Sigmoid colon (tissue), 7 donors: Measurements from ENCODE around the gene CASZ1. TPM values are rescaled to one million over a fixed set of nuclear protein-coding genes. Genes with fewer than 3 reads are reported as not detected.

ENCODE experiments used
- DNase-seq: peaks from one replicate; pipeline ENCODE4 v3.0.0-alpha.2; 2019
- H3K27ac ChIP-seq, 4 donors: fragments of 200-600 bp; sonication (generic); one replicate each; pipeline ENCODE4 v1.5.1; 2016 to 2019; ENCODE audit warnings: mild to moderate bottlenecking in 1 of 4
- H3K27me3 ChIP-seq, 3 donors: fragments of 200-600 bp; sonication (generic); one replicate each; pipeline ENCODE4 v1.5.1; 2019; ENCODE audit warnings: mild to moderate bottlenecking in 1 of 3
- H3K36me3 ChIP-seq, 4 donors: fragments of 200-600 bp; sonication (generic); one replicate each; pipeline ENCODE4 v1.5.1; 2016 to 2019
- H3K4me1 ChIP-seq, 4 donors: fragments of 200-600 bp; sonication (generic); one replicate each; pipeline ENCODE4 v1.5.1; 2017 to 2019
- H3K4me3 ChIP-seq, 4 donors: fragments of 200-600 bp; sonication (generic); one replicate each; pipeline ENCODE4 v1.5.1; 2017 to 2019; ENCODE audit warnings: mild to moderate bottlenecking in 2 of 4, moderate library complexity in 1 of 4
- H3K9me3 ChIP-seq, 4 donors: fragments of 200-600 bp in 3 of 4; sonication (generic) in 3 of 4; one replicate each; pipeline versions ENCODE4 v1.5.1 to v1.6.1; 2013 to 2019
- EP300 ChIP-seq, 4 donors: sonication (generic); formaldehyde crosslinking; IDR thresholded peaks; one replicate each; pipeline ENCODE4 v1.6.1; 2017; ENCODE audit warnings: antibody characterized with exemption in 4 of 4
- POLR2A ChIP-seq, 2 donors: fragments of 450-650 bp; IDR thresholded peaks; one replicate each; pipeline ENCODE4 v1.6.1; 2016; ENCODE audit warnings: antibody characterized with exemption in 2 of 2, mild to moderate bottlenecking in 2 of 2, moderate library complexity in 2 of 2
- POLR2AphosphoS5 ChIP-seq, 4 donors: sonication (generic); formaldehyde crosslinking; IDR thresholded peaks; one replicate each; pipeline ENCODE4 v1.6.1; 2017; ENCODE audit warnings: antibody characterized with exemption in 4 of 4
- WGBS, 2 donors: extraction: QIAGEN DNeasy Blood & Tissue Kit; methylation state at CpG; one replicate each; pipeline ENCODE4 v1.1.7; 2013; 5-methylcytosine and 5-hydroxymethylcytosine counted together
- intact Hi-C: fragments of 100-400 bp; cut with DNase I; formaldehyde crosslinking; loops from one replicate; pipeline ENCODE4 v1.15.1; 2023
- polyA plus RNA-seq, 3 donors: library from polyadenylated mRNA; stranded (reverse); fragments of 200-250 nt; gene quantifications; one replicate each; pipeline ENCODE4 v1.2.3, GENCODE V29; 2013
- total RNA-seq, 4 donors: library from RNA; depleted of rRNA; stranded (reverse); fragments of >200 nt; gene quantifications; one replicate each; pipeline ENCODE4 v1.1.0, GENCODE V29; 2016
- TF ChIP-seq, protein P1 (sequence below), 4 experiments: fragments of 450-650 bp in 3 of 4; fragments of 200-600 bp in 1 of 4; IDR thresholded peaks; one replicate each; pipeline ENCODE4 v1.5.1; 2016 to 2019; ENCODE audit warnings: antibody characterized with exemption in 4 of 4, mild to moderate bottlenecking in 3 of 4, moderate library complexity in 2 of 4
- donor health status: healthy with polysubstance abuse.
- donor health status: Bipolar disorder and iron deficiency.
- donor health status: healthy.

Gene CASZ1
- total and polyA plus RNA-seq, 7 donors, result 4.2 to 47.9 (median 23.6) TPM

DNA sequence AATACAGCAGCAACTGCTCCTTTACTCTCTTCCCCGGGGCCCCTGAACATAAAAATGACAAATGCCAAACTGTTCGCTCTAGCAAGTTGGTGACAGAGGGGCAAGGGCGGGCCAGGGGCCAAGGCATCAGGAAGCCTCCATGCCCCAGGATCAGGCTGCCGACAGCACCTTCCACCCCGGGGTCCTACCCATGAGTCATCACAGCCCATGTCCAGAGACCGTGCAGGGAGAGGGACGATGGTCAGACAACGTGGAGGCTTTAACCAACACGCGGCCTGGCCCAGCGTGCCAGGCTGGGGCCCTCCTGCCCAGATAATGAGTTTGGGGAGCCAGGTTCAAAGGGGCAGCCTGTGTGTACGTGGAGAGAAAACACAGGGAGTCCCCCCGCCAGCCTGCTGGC, 90.5 kb downstream of the CASZ1 start:
- Histone ChIP-seq H3K4me3 (no peak overlapping the region), H3K9me3 (no peaks in the 10 kb centered on the region), H3K36me3 (no peaks in the 10 kb centered on the region), H3K4me1 (peaks cover 0 to 37% (median 23%) of the 10 kb centered on the region in 4 donors), H3K27me3 (no peaks in the 10 kb centered on the region), H3K27ac (no peak overlapping the region)
- no peak for DNase-seq
- WGBS, 2 donors, result 91 to 95% methylated on average over 13 of the region's 13 CpGs
- intact Hi-C loops, result no loop called here
- no peak for TF ChIP-seq POLR2AphosphoS5 (IDR thresholded peaks at IDR 0.05)
- TF ChIP-seq EP300 (IDR thresholded peaks at IDR 0.05), result no peak
- TF ChIP-seq, protein P1, sequence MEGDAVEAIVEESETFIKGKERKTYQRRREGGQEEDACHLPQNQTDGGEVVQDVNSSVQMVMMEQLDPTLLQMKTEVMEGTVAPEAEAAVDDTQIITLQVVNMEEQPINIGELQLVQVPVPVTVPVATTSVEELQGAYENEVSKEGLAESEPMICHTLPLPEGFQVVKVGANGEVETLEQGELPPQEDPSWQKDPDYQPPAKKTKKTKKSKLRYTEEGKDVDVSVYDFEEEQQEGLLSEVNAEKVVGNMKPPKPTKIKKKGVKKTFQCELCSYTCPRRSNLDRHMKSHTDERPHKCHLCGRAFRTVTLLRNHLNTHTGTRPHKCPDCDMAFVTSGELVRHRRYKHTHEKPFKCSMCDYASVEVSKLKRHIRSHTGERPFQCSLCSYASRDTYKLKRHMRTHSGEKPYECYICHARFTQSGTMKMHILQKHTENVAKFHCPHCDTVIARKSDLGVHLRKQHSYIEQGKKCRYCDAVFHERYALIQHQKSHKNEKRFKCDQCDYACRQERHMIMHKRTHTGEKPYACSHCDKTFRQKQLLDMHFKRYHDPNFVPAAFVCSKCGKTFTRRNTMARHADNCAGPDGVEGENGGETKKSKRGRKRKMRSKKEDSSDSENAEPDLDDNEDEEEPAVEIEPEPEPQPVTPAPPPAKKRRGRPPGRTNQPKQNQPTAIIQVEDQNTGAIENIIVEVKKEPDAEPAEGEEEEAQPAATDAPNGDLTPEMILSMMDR (IDR thresholded peaks at IDR 0.05), result no peak
- TF ChIP-seq POLR2A (IDR thresholded peaks at IDR 0.05), result no peak

DNA sequence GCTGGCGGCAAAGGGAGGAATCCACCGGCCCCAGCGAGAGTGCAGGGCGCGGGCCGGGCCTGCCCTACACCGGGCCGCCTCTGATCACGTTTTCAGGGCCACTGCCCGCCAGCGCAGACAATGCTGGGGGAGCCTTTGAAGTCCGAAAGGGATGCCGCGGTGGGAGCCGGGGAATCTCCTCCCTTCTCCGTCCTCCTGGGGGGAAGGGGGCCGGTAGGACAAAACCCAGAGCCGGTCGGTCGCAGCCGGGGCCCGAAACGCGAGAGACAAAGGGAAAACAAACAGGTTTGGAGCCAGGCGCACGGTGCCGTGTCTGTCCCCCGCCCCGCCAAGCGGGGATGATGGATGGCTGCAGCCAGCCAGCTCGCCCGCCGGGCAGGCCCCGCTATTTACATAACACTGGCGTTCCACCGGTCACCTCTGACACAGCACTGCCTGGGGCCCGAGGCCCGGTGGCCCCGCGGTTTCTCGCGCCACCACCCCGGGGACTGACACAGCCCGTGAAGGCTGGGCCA, 92.0 kb downstream of the CASZ1 start:
- peak in 1 of 4 donors; percentile 40 for TF ChIP-seq POLR2AphosphoS5 (IDR thresholded peaks at IDR 0.05)
- TF ChIP-seq, protein P1 (IDR thresholded peaks at IDR 0.05), result no peak
- no peak for TF ChIP-seq POLR2A (IDR thresholded peaks at IDR 0.05)
- no peak for TF ChIP-seq EP300 (IDR thresholded peaks at IDR 0.05)
- no peak for DNase-seq
- no peaks in the 10 kb centered on the region for H3K9me3 ChIP-seq
- WGBS, 2 donors, result 76 to 88% methylated on average over 44 of the region's 44 CpGs
- intact Hi-C loops, result no loop called here
- H3K27me3 ChIP-seq, result no peaks in the 10 kb centered on the region
- H3K4me3 ChIP-seq, result peak overlapping the region in 2 of 4 donors; percentile 18 to 26
- peak overlapping the region in 3 of 4 donors; percentile 48 to 68 (median 55) for H3K27ac ChIP-seq
- H3K36me3 ChIP-seq, result no peaks in the 10 kb centered on the region
- H3K4me1 ChIP-seq, result peaks cover 0 to 31% (median 19%) of the 10 kb centered on the region in 4 donors

DNA sequence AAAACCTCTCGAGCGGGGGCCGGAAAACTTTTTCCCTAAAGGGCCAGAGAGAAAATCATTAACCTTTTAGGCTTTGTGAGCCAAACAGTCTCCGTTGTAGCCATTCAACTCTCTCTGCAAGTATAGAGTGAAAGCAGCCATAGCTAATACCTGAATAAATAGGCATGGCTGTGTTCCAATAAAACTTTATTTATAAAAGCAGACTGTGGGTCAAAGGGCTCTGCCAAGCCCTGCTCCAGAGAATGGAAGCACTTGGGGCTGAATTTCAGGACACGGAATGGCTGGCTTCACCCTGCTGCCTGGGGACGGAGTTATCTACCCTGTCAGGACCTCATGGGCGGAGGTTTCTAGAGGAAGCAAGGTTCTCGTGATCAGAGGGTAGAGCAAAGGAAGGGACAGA, 92.7 kb downstream of the CASZ1 start:
- no peaks in the 10 kb centered on the region for H3K36me3 ChIP-seq
- no peak overlapping the region for H3K4me3 ChIP-seq
- WGBS, 2 donors, result 89 to 94% methylated on average over 8 of the region's 8 CpGs
- no peaks in the 10 kb centered on the region for H3K27me3 ChIP-seq
- intact Hi-C loops, result no loop called here
- no peak for TF ChIP-seq POLR2A (IDR thresholded peaks at IDR 0.05)
- TF ChIP-seq POLR2AphosphoS5 (IDR thresholded peaks at IDR 0.05), result no peak
- TF ChIP-seq EP300 (IDR thresholded peaks at IDR 0.05), result no peak
- TF ChIP-seq, protein P1 (IDR thresholded peaks at IDR 0.05), result no peak
- no peak for DNase-seq
- peak overlapping the region in 3 of 4 donors; percentile 48 to 68 (median 55) for H3K27ac ChIP-seq
- peaks cover 0 to 31% (median 23%) of the 10 kb centered on the region in 4 donors for H3K4me1 ChIP-seq
- H3K9me3 ChIP-seq, result no peaks in the 10 kb centered on the region

DNA sequence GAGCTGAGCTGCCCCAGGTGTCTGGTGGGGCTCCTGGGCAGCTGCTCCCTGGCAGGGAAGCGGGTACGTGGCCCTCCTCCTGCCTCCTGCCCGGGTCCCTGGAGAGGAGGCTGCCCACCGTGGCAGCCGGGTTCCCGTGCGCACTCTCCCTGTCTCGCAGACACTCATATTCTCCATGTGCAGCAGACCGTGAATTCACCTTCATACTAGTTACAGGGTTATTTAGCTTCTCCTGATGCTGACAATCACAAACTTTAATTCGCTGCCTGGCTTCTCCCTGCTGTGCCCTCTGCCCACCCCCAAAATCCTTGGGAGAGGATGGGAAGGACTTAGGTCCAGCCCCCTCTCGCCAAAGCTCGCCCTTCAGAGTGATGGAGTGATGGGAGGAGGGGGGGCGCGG, 95.3 kb downstream of the CASZ1 start:
- intact Hi-C loops, result no loop called here
- no peak for TF ChIP-seq EP300 (IDR thresholded peaks at IDR 0.05)
- TF ChIP-seq, protein P1 (IDR thresholded peaks at IDR 0.05), result no peak
- no peak for TF ChIP-seq POLR2A (IDR thresholded peaks at IDR 0.05)
- TF ChIP-seq POLR2AphosphoS5 (IDR thresholded peaks at IDR 0.05), result no peak
- Histone ChIP-seq H3K4me1 (peaks cover 0 to 42% (median 36%) of the 10 kb centered on the region in 4 donors), H3K27ac (no peak overlapping the region), H3K4me3 (no peak overlapping the region), H3K9me3 (no peaks in the 10 kb centered on the region), H3K27me3 (no peaks in the 10 kb centered on the region), H3K36me3 (no peaks in the 10 kb centered on the region)
- WGBS, 2 donors, result 93% methylated on average over 14 of the region's 14 CpGs
- no peak for DNase-seq

DNA sequence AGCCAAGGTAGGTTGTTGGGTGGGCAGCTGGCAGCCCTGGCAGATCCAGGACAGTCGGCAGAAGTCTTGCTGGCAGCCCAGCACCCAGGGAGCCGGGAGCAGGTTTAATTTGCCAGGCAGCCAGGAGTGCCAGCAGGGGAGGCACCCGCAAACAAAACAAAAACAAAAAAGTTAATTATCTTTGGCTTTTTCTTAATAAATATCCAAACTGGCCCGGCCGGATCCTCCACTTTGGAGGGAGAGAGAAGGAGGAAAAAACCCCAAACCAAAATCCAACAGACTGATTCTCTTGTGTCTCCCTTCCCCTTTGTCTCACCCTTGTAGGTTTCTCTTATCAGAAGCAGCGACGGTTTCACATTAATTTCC, 97.0 kb downstream of the CASZ1 start:
- intact Hi-C loops, result loop anchor here (10.0 kb wide), 1 partner anchor 165 kb away; no protein-coding TSS in a partner anchor
- no peaks in the 10 kb centered on the region for H3K27me3 ChIP-seq
- no peaks in the 10 kb centered on the region for H3K36me3 ChIP-seq
- H3K4me1 ChIP-seq, result peaks cover 0 to 47% (median 43%) of the 10 kb centered on the region in 4 donors
- DNase-seq, result no peak
- H3K9me3 ChIP-seq, result no peaks in the 10 kb centered on the region
- TF ChIP-seq POLR2AphosphoS5 (IDR thresholded peaks at IDR 0.05) (no peak), EP300 (IDR thresholded peaks at IDR 0.05) (no peak), POLR2A (IDR thresholded peaks at IDR 0.05) (no peak)
- TF ChIP-seq, protein P1 (IDR thresholded peaks at IDR 0.05), result no peak
- peak overlapping the region in 3 of 4 donors; percentile 48 to 59 (median 53) for H3K27ac ChIP-seq
- no peak overlapping the region for H3K4me3 ChIP-seq
- 32 to 64% methylated on average over 7 of the region's 7 CpGs for WGBS, 2 donors
